Esophagus muscularis mucosa (tissue), 4 donors: ENCODE results near the gene RFPL2. TPM values are rescaled to one million over a fixed set of nuclear protein-coding genes. Genes with fewer than 3 reads are reported as not detected.

Source experiments
- DNase-seq: peaks from one replicate; pipeline ENCODE4 v3.0.0-alpha.2; 2017; ENCODE audit errors: extremely low spot score
- H3K27ac ChIP-seq, 4 donors: fragments of 200-600 bp; sonication (generic); replicated peaks in 1 of 4; 1 replicate in 3 of 4; 2 replicates in 1 of 4; pipeline ENCODE4 v1.5.1; 2016 to 2019; ENCODE audit warnings: mild to moderate bottlenecking in 1 of 4
- H3K27me3 ChIP-seq, 4 donors: fragments of 200-600 bp; sonication (generic); one replicate each; pipeline versions ENCODE4 v1.5.1 to v1.6.0; 2016 to 2019
- H3K36me3 ChIP-seq, 4 donors: fragments of 200-600 bp; sonication (generic); one replicate each; pipeline ENCODE4 v1.5.1; 2016 to 2019
- H3K4me1 ChIP-seq, 4 donors: fragments of 200-600 bp; sonication (generic); one replicate each; pipeline ENCODE4 v1.5.1; 2016 to 2019
- H3K4me3 ChIP-seq, 4 donors: fragments of 200-600 bp; sonication (generic); 1 replicate in 2 of 4; 2 replicates in 2 of 4; pipeline ENCODE4 v1.5.1; 2016 to 2019; ENCODE audit warnings: mild to moderate bottlenecking in 4 of 4, moderate library complexity in 1 of 4
- H3K9me3 ChIP-seq, 4 donors: fragments of 200-600 bp; sonication (generic); 1 replicate in 3 of 4; 2 replicates in 1 of 4; pipeline ENCODE4 v1.5.1; 2016 to 2019
- EP300 ChIP-seq: sonication (generic); formaldehyde crosslinking; IDR thresholded peaks from one replicate; pipeline ENCODE4 v1.6.1; 2017; ENCODE audit warnings: antibody characterized with exemption
- POLR2A ChIP-seq: fragments of 450-650 bp; IDR thresholded peaks from one replicate; pipeline ENCODE4 v1.6.1; 2017; ENCODE audit warnings: antibody characterized with exemption, moderate library complexity, mild to moderate bottlenecking, low read depth
- POLR2AphosphoS5 ChIP-seq, 2 donors: sonication (generic); formaldehyde crosslinking; IDR thresholded peaks; one replicate each; pipeline ENCODE4 v1.6.1; 2017; ENCODE audit warnings: antibody characterized with exemption in 2 of 2
- WGBS: methylation state at CpG from one replicate; pipeline ENCODE4 v1.1.5; 2018; 5-methylcytosine and 5-hydroxymethylcytosine counted together
- intact Hi-C: fragments of 100-400 bp; cut with DNase I; formaldehyde crosslinking; loops from one replicate; pipeline ENCODE4 v1.15.1; 2023
- total RNA-seq, 4 donors: library from RNA; depleted of rRNA; stranded (reverse); fragments of >200 nt; gene quantifications; one replicate each; pipeline versions ENCODE4 v1.1.0 to v1.2.1, GENCODE V29; 2016
- TF ChIP-seq, protein P1 (sequence below), 3 experiments: fragments of 200-600 bp in 2 of 3; fragments of 450-650 bp in 1 of 3; sonication (generic) in 2 of 3; IDR thresholded peaks; one replicate each; pipeline ENCODE4 v1.5.1; 2017 to 2019; ENCODE audit warnings: antibody characterized with exemption in 3 of 3, mild to moderate bottlenecking in 2 of 3, moderate library complexity in 1 of 3

The RFPL2 gene
- total RNA-seq, 4 donors from 2014 or later = not detected

DNA sequence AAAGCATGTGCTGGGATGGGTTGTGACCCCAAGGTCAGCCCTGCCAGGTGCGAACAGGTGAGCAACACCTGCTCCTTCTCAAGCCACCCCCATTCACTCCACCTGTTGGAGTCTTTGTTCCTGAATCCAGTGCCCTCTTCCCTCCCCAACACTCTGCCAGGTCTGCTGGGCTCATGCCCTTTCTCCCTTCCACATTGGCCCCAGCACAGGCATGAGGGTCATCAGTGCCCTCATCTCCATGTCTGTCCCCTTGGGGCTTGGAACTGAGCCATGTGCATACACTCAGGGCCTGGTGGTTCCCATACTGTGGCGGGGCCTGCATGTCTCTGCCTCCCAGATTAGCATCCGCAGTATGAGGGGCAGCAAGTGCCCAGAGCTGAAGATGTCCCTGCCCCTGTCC is 19.1 kb downstream of the RFPL2 start:
- H3K27me3 ChIP-seq = peaks cover 0 to 22% (median 0%) of the 10 kb centered on the region in 4 donors
- no peak for DNase-seq
- no peak overlapping the region for H3K4me3 ChIP-seq
- H3K9me3 ChIP-seq = no peaks in the 10 kb centered on the region
- TF ChIP-seq POLR2A (no peak), POLR2AphosphoS5 (IDR thresholded peaks at IDR 0.05) (no peak), EP300 (no peak)
- TF ChIP-seq, protein P1, sequence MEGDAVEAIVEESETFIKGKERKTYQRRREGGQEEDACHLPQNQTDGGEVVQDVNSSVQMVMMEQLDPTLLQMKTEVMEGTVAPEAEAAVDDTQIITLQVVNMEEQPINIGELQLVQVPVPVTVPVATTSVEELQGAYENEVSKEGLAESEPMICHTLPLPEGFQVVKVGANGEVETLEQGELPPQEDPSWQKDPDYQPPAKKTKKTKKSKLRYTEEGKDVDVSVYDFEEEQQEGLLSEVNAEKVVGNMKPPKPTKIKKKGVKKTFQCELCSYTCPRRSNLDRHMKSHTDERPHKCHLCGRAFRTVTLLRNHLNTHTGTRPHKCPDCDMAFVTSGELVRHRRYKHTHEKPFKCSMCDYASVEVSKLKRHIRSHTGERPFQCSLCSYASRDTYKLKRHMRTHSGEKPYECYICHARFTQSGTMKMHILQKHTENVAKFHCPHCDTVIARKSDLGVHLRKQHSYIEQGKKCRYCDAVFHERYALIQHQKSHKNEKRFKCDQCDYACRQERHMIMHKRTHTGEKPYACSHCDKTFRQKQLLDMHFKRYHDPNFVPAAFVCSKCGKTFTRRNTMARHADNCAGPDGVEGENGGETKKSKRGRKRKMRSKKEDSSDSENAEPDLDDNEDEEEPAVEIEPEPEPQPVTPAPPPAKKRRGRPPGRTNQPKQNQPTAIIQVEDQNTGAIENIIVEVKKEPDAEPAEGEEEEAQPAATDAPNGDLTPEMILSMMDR (IDR thresholded peaks at IDR 0.05) = no peak
- H3K4me1 ChIP-seq = no peaks in the 10 kb centered on the region
- H3K27ac ChIP-seq = no peak overlapping the region
- H3K36me3 ChIP-seq = no peaks in the 10 kb centered on the region
- intact Hi-C loops = no loop called here
- 86% methylated on average over 2 of the region's 3 CpGs for WGBS

DNA sequence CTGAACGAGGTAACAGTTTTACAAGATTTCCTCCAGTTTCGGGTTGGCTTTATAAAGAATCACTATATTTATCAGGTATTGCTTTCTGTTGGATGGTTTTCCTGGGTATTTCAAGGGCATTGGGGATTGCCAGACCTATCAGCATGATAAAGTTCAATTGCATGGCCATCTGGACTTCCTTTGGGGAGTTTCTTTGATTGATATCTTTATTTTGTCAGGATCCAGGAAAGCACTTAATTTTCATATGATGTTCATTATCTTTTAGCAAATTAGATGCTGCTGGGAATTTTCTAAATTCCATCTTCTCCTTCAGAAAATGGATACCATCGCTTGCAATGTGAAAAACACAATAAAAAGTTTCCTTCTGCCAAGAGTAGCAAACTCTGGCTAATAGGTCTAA is 21.2 kb downstream of the RFPL2 start:
- Histone ChIP-seq H3K27ac (no peak overlapping the region), H3K36me3 (no peaks in the 10 kb centered on the region), H3K9me3 (no peaks in the 10 kb centered on the region), H3K4me3 (no peak overlapping the region), H3K27me3 (peaks cover 0 to 21% (median 0%) of the 10 kb centered on the region in 4 donors), H3K4me1 (no peaks in the 10 kb centered on the region)
- intact Hi-C loops = no loop called here
- DNase-seq = no peak
- WGBS = 74% methylated on average over 3 of the region's 3 CpGs
- TF ChIP-seq POLR2A = no peak
- no peak for TF ChIP-seq EP300
- no peak for TF ChIP-seq POLR2AphosphoS5 (IDR thresholded peaks at IDR 0.05)
- TF ChIP-seq, protein P1 (IDR thresholded peaks at IDR 0.05) = no peak

DNA sequence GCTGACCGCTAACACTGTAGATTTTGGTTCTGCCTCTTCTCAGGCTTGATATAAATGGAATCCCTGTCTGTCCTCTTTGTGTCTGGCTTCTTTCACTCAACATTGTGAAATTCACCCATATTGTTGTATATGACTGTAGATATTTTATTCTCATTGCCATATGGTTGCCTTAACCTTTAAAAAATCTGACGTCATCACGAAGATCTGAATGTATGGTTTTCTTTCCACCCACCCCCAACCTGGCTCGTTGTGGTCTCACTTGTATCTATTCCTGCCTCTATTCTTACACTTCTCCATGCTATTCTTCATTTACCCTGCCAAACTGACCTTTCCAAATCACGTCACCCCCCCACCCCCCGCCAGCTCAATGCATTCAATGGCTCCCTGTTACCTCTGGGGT is 23.8 kb downstream of the RFPL2 start:
- TF ChIP-seq EP300 (no peak), POLR2A (no peak), POLR2AphosphoS5 (IDR thresholded peaks at IDR 0.05) (no peak)
- TF ChIP-seq, protein P1 (IDR thresholded peaks at IDR 0.05) = no peak
- H3K4me3 ChIP-seq = no peak overlapping the region

DNA sequence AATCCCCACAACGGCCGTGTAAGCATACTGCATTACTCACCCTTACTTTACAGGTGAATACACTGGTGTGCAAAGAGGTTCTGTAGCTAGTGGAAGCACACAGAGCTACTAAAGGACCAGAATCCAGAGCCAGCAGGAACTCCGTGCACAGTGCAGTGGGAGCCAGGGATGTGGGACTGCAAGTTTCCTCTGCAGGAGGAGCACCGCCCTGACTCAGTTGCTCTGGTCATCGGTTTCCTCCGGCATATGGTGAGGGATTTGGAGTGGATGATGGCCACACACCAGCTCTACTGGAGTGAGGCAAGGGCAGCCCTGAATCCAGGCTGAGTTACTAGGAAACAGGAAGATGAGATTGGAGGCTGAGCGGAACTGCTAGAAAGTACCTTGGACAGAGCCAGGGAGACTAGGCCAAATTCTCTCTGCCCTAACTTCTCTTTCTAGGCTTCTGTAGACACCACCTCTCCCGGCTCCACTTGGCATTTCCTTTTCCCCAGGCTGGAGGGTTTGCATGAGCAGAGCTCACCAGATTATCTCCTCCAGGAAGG is 27.6 kb downstream of the RFPL2 start:
- TF ChIP-seq POLR2AphosphoS5 (IDR thresholded peaks at IDR 0.05) (no peak), POLR2A (no peak), EP300 (no peak)
- TF ChIP-seq, protein P1 (IDR thresholded peaks at IDR 0.05) = no peak
- DNase-seq = no peak
- H3K4me3 ChIP-seq = no peak overlapping the region
- no peak overlapping the region for H3K27ac ChIP-seq
- peaks cover 0 to 77% (median 10%) of the 10 kb centered on the region in 4 donors for H3K27me3 ChIP-seq
- H3K9me3 ChIP-seq = peaks cover 0 to 5% (median 0%) of the 10 kb centered on the region in 4 donors
- peaks cover 0 to 8% (median 3%) of the 10 kb centered on the region in 4 donors for H3K4me1 ChIP-seq
- H3K36me3 ChIP-seq = no peaks in the 10 kb centered on the region
- intact Hi-C loops = no loop called here
- WGBS = 92% methylated on average over 8 of the region's 8 CpGs

More for the DNA sequence above, 23.8 kb downstream of the RFPL2 start:
- H3K9me3 ChIP-seq = peaks cover 0 to 5% (median 0%) of the 10 kb centered on the region in 4 donors
- peaks cover 0 to 4% (median under 1%) of the 10 kb centered on the region in 4 donors for H3K4me1 ChIP-seq
- no peaks in the 10 kb centered on the region for H3K36me3 ChIP-seq
- WGBS = 81% methylated on average over 6 of the region's 6 CpGs
- intact Hi-C loops = no loop called here
- H3K27me3 ChIP-seq = peaks cover 0 to 47% (median 4%) of the 10 kb centered on the region in 4 donors
- no peak for DNase-seq
- H3K27ac ChIP-seq = no peak overlapping the region
